HG02571 (cell line): ENCODE data around the gene KCNA2.

Experiments used
- ATAC-seq: cut with Tn5 transposase; IDR thresholded peaks from one replicate; pipeline ENCODE4 v1.9.1; 2021; ENCODE audit warnings: mild to moderate bottlenecking, moderate library complexity; ENCODE audit not compliant: unreplicated experiment

Gene KCNA2

GRCh38 chr1:110604586-110605148 is 1.5 kb downstream of the KCNA2 start:
- ATAC-seq = no peak

GRCh38 chr1:110603058-110603457 is 3.1 kb downstream of the KCNA2 start:
- no peak for ATAC-seq

GRCh38 chr1:110602466-110602865 is 3.7 kb downstream of the KCNA2 start:
- ATAC-seq = no peak

- ATAC-seq = no peak
These were observed 4.8 kb downstream of the KCNA2 start for GRCh38 chr1:110601332-110601731.

GRCh38 chr1:110600716-110601115 is 5.4 kb downstream of the KCNA2 start:
- no peak for ATAC-seq

GRCh38 chr1:110597966-110598365 is 8.2 kb downstream of the KCNA2 start:
- ATAC-seq = no peak

- ATAC-seq = no peak
These were observed 9.8 kb downstream of the KCNA2 start for GRCh38 chr1:110596312-110596711.

- no peak for ATAC-seq
These were observed 10.8 kb downstream of the KCNA2 start for GRCh38 chr1:110595353-110595710.

GRCh38 chr1:110594456-110595352 is 11.5 kb downstream of the KCNA2 start:
- no peak for ATAC-seq

- no peak for ATAC-seq
These were observed 12.3 kb downstream of the KCNA2 start for GRCh38 chr1:110593902-110594301.

- ATAC-seq = no peak
These were observed 14.2 kb downstream of the KCNA2 start for GRCh38 chr1:110591956-110592355.

GRCh38 chr1:110588991-110589390 is 17.2 kb downstream of the KCNA2 start:
- ATAC-seq = no peak

- ATAC-seq = no peak
These were observed 17.7 kb downstream of the KCNA2 start for GRCh38 chr1:110588486-110588885.

- no peak for ATAC-seq
These were observed 18.3 kb downstream of the KCNA2 start for GRCh38 chr1:110587906-110588305.

- ATAC-seq = no peak
These were observed 20.7 kb downstream of the KCNA2 start for GRCh38 chr1:110585481-110585880.

GRCh38 chr1:110584045-110584444 is 22.1 kb downstream of the KCNA2 start:
- no peak for ATAC-seq

GRCh38 chr1:110583505-110583904 is 22.7 kb downstream of the KCNA2 start:
- no peak for ATAC-seq

GRCh38 chr1:110582378-110582777 is 23.8 kb downstream of the KCNA2 start:
- ATAC-seq = no peak

GRCh38 chr1:110581682-110582145 is 24.4 kb downstream of the KCNA2 start:
- ATAC-seq = no peak

GRCh38 chr1:110580244-110580643 is 25.9 kb downstream of the KCNA2 start:
- ATAC-seq = no peak

- ATAC-seq = no peak
These were observed 26.7 kb downstream of the KCNA2 start for GRCh38 chr1:110579460-110579859.

GRCh38 chr1:110576441-110576840 is 29.7 kb downstream of the KCNA2 start:
- ATAC-seq = no peak
